ENCODE results near the gene TAAR8. TPM values are rescaled to one million over a fixed set of nuclear protein-coding genes. Genes with fewer than 3 reads are reported as not detected.
"Not testable (repeated sequence)": the region's sequence is repeated elsewhere in the genome, so short reads cannot be mapped to it uniquely, and the experiment has no call there.

Gene TAAR8
- total and polyA plus RNA-seq, 8 donors: not detected

DNA sequence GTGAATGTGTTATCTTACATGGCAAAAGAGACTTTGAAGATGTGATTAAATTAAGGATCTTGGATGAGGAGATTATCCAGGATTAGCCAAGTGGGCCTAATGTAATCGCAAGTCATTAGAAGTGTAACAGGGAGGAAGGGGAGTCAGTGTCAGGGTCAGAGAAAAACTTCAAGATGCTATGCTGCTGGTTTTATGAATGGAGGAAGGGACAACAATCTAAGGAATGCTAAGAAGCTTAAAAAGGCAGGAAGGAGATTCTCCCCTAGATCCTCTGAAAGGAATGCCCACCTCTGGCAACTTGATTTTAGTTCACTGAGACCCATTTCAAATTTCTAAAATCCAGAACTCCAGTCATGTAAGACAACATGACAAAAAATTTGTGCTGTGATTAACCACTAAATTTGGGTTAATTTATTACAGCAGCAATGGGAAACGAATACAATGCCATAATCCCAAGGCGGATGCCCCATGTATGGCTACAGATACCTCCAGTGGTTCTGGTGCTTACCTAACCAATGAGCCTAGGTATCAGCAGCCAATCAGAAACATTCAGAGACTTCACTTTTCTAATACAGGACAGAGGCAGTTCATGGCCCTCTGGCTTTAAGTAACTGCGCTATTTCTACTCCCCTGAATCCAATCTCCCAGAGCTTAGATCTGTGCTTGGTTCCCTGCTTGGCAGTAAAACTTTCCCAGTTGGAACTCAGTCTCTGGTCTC lies 3.6 kb upstream of the TAAR8 start:
- Histone ChIP-seq H3K4me3 (no peak overlapping the region), H3K36me3 (no peaks in the 10 kb centered on the region), H3K27me3 (no peaks in the 10 kb centered on the region), H3K27ac (no peak overlapping the region), H3K9me3 (no peaks in the 10 kb centered on the region), H3K4me1 (no peaks in the 10 kb centered on the region)
- intact Hi-C loops (cut with DNase I; ENCODE audit: low total_unique reads): no loop called here
- no peak for TF ChIP-seq EP300 (IDR thresholded peaks at IDR 0.05)
- no peak for TF ChIP-seq POLR2A (IDR thresholded peaks at IDR 0.05)
- TF ChIP-seq, protein P1, sequence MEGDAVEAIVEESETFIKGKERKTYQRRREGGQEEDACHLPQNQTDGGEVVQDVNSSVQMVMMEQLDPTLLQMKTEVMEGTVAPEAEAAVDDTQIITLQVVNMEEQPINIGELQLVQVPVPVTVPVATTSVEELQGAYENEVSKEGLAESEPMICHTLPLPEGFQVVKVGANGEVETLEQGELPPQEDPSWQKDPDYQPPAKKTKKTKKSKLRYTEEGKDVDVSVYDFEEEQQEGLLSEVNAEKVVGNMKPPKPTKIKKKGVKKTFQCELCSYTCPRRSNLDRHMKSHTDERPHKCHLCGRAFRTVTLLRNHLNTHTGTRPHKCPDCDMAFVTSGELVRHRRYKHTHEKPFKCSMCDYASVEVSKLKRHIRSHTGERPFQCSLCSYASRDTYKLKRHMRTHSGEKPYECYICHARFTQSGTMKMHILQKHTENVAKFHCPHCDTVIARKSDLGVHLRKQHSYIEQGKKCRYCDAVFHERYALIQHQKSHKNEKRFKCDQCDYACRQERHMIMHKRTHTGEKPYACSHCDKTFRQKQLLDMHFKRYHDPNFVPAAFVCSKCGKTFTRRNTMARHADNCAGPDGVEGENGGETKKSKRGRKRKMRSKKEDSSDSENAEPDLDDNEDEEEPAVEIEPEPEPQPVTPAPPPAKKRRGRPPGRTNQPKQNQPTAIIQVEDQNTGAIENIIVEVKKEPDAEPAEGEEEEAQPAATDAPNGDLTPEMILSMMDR (IDR thresholded peaks at IDR 0.05): no peak
- TF ChIP-seq POLR2AphosphoS5 (IDR thresholded peaks at IDR 0.05): no peak
- WGBS, 5 donors: 92 to 99% (median 94%) methylated on average over 4 of the region's 4 CpGs
- no peak for DNase-seq

DNA sequence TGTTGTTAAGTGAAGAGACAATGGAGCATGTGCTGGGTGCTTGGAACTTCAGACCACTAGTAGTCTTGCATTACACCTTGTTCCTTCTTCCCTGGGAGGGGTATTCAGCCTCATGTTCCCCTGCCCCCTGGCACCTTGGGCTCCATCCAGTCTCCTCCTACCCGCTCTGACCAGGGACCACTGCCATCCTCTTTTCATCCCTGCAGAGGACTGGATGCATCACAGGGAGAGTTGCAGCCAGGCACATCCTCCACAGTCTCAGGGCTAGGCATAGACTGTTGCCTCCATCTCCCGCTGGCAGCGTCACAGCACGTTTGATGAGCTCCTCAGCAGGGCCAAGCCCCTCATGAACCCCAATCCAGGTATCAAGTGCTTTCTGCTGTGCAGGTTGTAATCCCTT lies 1.3 kb upstream of the TAAR8 start:
- Histone ChIP-seq H3K4me3 (no peak overlapping the region), H3K9me3 (no peaks in the 10 kb centered on the region), H3K4me1 (no peaks in the 10 kb centered on the region), H3K36me3 (no peaks in the 10 kb centered on the region), H3K27me3 (no peaks in the 10 kb centered on the region), H3K27ac (no peak overlapping the region)
- no peak for DNase-seq
- 76 to 94% (median 85%) methylated on average over 3 to 4 of the region's 4 CpGs for WGBS, 5 donors
- TF ChIP-seq, protein P1 (IDR thresholded peaks at IDR 0.05): no peak
- TF ChIP-seq POLR2A (IDR thresholded peaks at IDR 0.05): no peak
- TF ChIP-seq EP300 (IDR thresholded peaks at IDR 0.05): no peak
- TF ChIP-seq POLR2AphosphoS5 (IDR thresholded peaks at IDR 0.05): no peak
- intact Hi-C loops (cut with DNase I; ENCODE audit: low total_unique reads): no loop called here

DNA sequence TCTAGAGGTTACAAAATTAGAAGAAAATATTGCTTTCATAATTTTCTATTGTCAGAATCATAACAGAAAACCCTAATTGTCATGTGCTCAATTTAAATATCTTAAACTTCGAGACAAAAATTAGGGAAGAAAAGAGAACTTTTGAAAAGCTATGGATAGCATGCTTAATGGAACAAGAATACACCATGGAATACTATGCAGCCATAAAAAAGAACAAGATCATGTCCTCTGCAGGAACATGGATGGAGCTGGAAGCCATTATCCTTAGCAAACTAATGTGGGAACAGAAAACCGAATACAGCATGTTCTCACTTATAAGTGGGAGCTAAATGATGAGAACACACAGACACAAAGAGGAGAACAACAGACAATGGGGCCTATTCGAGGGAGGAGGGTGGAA lies 7.6 kb downstream of the TAAR8 start:
- intact Hi-C loops (cut with DNase I; ENCODE audit: low total_unique reads); H3K4me3 ChIP-seq; H3K36me3 ChIP-seq; H3K27ac ChIP-seq; H3K27me3 ChIP-seq; H3K9me3 ChIP-seq; DNase-seq; H3K4me1 ChIP-seq: not testable (repeated sequence)
- WGBS, 5 donors: 71 to 91% (median 83%) methylated on average over 3 of the region's 3 CpGs

DNA sequence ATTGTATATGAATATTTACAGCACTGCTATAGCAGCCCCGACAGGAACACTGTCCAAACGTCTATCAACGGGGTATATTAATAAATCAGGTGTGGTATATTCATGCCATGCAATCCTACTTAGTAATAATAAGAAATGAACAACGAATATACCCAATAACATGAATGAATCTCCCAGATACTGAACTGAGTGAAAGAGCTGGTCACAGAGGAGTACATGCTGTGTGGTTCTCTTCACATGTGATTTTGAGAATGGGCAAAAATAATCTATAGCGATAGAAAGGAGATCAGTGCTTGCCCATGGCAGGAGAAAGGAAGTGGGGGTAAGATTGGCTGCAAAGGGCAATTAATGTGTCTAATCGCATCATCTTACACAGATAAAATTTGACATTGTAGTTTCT lies 13.9 kb downstream of the TAAR8 start:
- peaks cover 0 to 4% (median 0%) of the 10 kb centered on the region in 3 donors for H3K27me3 ChIP-seq
- no peak for TF ChIP-seq POLR2A (IDR thresholded peaks at IDR 0.05)
- TF ChIP-seq, protein P1 (IDR thresholded peaks at IDR 0.05): no peak
- no peak for TF ChIP-seq EP300 (IDR thresholded peaks at IDR 0.05)
- no peak for TF ChIP-seq POLR2AphosphoS5 (IDR thresholded peaks at IDR 0.05)
- WGBS, 5 donors: 85 to 92% (median 90%) methylated on average over 6 of the region's 6 CpGs
- H3K27ac ChIP-seq: no peak overlapping the region
- H3K9me3 ChIP-seq: no peaks in the 10 kb centered on the region
- no peak for DNase-seq
- H3K36me3 ChIP-seq: no peaks in the 10 kb centered on the region
- no peaks in the 10 kb centered on the region for H3K4me1 ChIP-seq
- intact Hi-C loops (cut with DNase I; ENCODE audit: low total_unique reads): no loop called here
- no peak overlapping the region for H3K4me3 ChIP-seq

DNA sequence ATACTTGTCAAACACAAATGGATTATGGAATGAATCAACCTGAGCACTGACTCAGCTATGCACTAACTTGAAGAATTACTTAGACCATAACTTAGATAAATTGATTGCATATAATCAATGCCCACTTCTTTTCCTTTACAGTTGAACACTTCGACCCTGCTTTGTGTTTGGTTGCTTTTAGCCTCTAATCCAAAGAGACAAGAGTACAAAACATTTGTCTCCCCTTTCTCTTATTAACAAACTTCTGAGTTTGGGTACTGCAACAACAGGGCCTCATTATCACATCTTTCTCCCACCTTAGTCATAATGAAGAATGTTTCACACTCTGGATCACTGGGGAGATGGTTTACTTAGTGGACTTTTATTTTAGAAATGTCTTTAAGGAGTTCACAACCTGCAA lies 15.1 kb downstream of the TAAR8 start:
- intact Hi-C loops (cut with DNase I; ENCODE audit: low total_unique reads): no loop called here
- H3K4me3 ChIP-seq: no peak overlapping the region
- WGBS, 5 donors: 55 to 79% (median 70%) methylated on average over 1 of the region's 1 CpG

More for the DNA sequence above, 15.1 kb downstream of the TAAR8 start:
- peaks cover 0 to 4% (median 0%) of the 10 kb centered on the region in 3 donors for H3K27me3 ChIP-seq
- H3K27ac ChIP-seq: no peak overlapping the region
- TF ChIP-seq POLR2AphosphoS5 (IDR thresholded peaks at IDR 0.05) (no peak), EP300 (IDR thresholded peaks at IDR 0.05) (no peak), POLR2A (IDR thresholded peaks at IDR 0.05) (no peak)
- TF ChIP-seq, protein P1 (IDR thresholded peaks at IDR 0.05): no peak
- DNase-seq: no peak
- no peaks in the 10 kb centered on the region for H3K9me3 ChIP-seq
- H3K4me1 ChIP-seq: no peaks in the 10 kb centered on the region
- no peaks in the 10 kb centered on the region for H3K36me3 ChIP-seq
